ENCODE data around the gene ZNF667.

Gene ZNF667

GRCh38 chr19:56393119-56394012, 83.8 kb downstream of the ZNF667 start, which contains the start of gene ZNF582:
ZNF582 (minus strand) TSS chr19:56393534; CDS start chr19:56391752, 1,782 bp downstream.
- DNase-seq (ENCODE audit: low read depth) = peak; percentile 94

Measured in ELR (cell line).